Stimulated activated naive CD4-positive, alpha-beta T cell treated with Interleukin-2 at 50 U/mL for 16 hours (primary cell): Measurements from ENCODE around the gene CATSPER1.

Source experiments
- DNase-seq: peaks from one replicate; lab custom pipeline; 2025; lab: John Stamatoyannopoulos, UW

Gene CATSPER1

GRCh38 chr11:65968600-65969482, 57.4 kb downstream of the CATSPER1 start:
- no peak for DNase-seq

GRCh38 chr11:65967329-65967934, 58.8 kb downstream of the CATSPER1 start:
- no peak for DNase-seq
